ENCODE results near the gene SLC44A5.
"Not testable (repeated sequence)": the region's sequence is repeated elsewhere in the genome, so short reads cannot be mapped to it uniquely, and the experiment has no call there.

The SLC44A5 gene

DNA sequence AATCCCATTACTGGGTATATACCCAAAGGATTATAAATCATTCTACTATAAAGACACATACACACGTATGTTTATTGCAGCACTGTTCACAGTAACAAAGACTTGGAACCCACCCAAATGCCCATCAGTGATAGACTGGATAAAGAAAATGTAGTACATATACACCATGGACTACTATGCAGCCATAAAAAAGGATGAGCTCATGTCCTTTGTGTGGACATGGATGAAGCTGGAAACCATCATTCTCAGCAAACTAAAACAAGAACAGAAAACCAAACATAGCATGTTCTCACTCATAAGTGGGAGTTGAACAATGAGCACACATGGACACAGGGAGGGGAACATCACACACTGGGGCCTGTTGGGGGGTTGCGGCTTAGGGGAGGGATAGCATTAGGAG, 347.3 kb downstream of the SLC44A5 start:
- DNase-seq: not testable (repeated sequence)

DNA sequence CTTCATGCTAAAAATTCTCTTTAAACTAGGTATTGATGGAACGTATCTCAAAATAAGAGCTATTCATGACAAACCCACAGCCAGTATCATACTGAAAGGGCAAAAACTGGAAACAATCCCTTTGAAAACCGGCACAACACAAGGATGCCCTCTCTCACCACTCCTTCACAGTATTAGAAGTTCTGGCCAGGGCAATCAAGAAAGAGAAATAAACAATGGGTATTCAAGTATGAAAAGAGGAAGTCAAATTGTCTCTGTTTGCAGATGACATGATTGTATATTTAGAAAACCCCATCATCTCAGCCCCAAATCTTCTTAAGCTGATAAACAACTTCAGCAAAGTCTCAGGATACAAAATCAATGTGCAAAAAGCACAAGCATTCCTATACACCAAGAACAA, 349.0 kb downstream of the SLC44A5 start:
- not testable (repeated sequence) for DNase-seq

DNA sequence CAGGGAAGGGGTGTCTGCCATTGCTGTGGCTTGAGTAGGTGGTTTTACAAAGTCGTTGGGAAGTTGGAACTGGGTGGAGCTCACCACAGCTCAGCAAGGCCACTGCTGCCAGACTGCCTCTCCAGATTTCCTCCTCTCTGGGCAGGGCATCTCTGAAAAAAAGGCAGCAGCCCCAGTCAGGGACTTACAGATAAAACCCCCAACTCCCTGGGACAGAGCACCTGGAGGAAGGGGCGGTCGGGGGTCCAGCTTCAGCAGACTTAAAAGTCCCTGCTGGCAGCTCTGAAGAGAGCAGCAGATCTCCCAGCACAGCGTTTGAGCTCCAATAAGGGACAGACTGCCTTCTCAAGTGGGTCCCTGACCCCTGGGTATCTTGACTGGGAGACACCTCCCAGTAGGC, 352.6 kb downstream of the SLC44A5 start:
- no peak for DNase-seq

DNA sequence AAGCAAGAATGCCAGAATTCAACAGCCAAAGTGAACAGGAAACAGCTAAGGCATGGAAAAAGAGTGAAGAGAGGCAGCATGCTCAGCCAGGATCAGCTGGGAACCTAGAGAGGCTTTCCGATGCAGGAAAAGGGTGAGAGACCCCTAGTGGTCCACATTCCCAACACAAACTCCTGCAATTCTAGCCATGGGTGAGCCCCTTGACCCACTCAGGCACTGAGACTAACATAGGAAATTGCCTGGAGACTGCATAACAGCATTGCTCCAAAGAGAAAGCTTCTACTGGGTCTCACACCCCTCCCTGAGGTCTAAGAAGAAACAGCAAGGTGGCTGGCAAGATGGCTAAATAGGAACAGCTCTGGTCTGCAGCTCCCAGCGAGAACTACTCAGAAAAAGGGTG, 353.5 kb downstream of the SLC44A5 start:
- DNase-seq: no peak

DNA sequence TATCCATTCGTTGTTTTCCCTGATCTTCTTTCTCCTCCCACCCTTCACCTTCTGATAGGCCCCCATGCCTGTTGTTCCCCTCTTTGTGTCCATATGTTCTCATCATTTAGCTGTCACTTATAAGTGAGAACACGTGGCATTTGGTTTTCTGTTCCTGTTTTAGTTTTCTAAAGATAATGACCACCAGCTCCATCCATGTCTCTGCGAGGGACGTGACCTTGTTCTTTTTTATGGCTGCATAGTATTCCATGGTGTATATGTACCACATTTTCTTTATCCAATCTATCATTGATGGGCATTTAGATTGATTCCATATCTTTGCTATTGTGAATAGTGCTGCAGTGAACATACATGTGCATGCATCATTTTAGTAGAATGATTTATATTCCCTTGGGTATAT, 360.8 kb downstream of the SLC44A5 start:
- DNase-seq: not testable (repeated sequence)

DNA sequence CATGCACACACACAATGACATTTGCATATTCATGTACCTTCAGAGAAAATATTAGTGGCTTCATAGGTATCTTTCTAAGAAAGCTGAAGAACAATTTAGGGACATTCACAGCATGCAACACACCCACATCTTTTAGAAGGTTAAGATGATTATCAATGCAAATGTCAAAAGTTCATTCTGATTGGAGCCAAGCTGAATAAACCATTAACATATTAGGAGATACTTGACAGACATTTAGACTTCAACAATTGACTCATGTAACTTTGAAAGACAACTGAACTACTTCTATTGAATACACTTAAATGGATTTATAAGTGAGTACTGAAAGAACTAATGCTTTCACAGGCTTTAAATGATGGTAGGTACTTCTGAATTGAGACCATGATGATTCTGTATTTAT, 365.7 kb downstream of the SLC44A5 start:
- peak in 1 of 2 experiments; percentile 13 for DNase-seq

DNA sequence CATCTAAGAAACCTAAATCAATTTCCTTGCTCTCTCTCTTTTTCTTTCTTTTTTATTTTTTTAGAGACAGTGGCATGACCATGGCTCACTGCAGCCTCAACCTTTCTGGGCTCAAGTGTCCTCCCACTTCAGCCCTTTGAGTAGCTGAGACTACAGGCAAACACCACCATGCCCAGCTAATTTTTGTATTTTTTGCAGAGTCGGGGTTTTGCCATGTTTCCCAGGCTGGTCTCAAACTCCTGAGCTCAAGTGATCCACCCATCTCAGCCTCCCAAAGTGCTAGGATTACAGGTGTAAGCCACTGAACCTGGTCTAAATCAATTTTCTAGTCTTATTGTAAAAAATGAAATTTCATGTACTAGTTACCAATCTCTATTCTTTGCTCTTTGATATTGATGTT, 367.8 kb downstream of the SLC44A5 start:
- DNase-seq: no peak

DNA sequence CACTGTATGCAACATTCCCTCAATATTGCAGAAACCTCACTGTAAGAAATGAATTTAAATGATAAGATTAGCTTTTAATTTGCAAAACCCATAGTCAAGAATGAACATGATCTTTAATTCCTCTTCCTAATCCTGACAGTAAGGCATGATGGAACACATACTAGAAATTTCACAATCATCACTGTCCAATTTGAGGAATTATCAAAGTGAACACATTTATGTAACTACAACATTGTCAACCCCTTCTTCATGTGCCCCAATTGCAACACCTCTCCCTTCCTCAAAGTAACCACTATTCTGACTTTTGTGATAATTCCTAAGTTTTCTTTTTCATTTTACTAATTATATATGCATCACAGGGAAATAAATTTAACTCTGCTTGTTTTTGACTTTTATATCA, 373.6 kb downstream of the SLC44A5 start:
- DNase-seq: no peak

DNA sequence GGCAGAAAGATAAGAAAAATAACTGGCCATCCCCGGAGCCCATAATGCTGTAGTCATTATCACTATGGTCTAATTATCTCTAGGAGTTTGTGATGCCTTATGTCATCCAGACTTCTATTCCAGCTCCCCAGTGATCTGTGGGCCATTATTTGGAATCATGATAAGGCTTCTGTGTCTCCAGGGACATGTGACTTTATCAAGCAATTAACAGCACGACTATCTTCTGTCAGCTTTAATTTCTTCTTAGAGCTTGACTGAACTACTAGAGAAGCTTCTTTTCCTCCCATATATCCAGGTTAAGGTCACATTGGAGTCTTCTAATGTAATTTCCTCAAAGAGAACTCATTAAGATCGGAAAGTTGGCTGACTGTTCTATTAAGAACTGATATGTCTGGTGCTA, 376.4 kb downstream of the SLC44A5 start:
- DNase-seq: no peak

DNA sequence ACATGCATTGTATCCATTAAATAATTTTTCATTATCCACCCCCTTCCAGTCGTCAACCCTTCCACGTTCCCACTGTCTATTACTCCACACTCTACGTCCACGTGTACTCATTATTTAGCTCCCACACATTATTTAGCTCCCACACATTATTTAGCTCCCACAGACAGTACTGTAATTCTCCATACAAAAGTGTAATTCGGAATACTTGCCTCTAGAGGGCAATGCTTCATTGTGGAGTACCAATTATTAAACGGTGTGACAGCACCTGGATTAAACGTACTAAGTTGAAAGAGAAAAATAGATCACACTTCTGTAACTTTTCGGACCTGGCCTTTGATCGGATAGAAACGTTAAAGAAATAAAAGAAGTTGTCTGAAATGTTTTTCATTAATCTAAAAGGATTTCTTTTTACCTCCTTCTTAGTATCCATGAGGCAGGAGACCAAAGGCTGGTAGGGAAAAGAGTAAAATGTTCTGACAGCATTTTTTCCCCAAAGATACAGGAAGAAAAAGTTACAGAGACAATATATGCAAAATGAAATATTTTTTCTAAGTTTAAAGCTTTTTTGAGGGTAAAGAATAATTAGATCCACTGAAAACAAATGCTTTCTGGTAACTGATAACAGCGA, 377.5 kb downstream of the SLC44A5 start:
- DNase-seq: peak; percentile 44 to 68

DNA sequence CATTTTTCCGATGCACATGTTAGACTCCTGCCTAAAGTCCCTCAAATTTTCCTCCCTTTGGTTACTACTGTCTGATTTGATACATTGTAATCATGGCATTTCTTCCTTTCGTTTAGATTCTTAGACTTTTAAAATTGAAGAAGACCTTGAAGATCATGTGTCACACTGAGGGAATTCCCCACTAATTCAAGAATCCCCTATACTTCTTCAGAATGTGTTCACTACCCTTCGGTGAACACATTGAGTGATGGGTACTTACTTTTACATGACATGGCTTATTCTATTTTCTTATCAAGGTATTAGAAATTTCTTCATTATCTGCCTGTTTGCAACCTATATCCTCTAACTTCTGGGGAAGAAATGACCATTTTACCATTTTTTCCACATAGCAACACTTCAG, 390.8 kb downstream of the SLC44A5 start:
- DNase-seq: no peak

DNA sequence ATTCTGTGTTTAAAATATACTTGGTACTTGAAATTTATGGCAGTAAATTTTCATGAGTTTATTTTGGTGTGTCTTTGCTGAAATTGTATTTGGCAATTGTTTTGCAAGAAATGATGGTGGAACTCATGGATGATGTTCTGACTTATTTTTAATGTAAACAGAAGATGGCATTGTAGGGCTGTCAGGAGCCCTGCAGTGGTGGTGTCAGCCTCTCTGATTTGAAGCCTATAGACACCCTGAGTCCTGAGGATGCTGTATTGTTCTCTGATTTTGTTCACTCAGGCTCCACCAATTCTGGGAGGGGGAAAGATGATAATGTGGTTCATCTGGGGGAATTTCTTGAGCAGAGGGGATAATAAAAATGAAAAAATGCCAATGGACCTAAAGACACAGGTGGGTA, 396.9 kb downstream of the SLC44A5 start:
- no peak for DNase-seq

DNA sequence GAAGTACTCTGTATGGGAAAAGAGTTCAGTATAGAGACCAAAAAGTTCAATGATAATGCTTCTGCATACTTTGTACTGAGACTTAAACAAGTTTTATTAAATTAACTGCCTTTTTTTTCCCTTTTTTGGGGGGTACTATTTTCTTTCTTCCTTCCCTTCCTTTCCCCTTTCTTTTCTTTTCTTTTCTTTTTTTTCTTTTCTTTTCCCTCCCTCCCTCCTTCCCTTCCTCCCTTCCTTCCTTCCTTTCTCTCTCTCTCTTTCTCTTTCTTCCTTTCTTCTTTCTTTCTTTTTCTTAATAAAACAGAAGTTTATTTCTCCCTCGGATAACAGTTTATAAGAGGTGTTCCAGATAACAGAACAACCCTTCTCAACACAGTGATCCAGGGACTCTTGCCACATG, 399.3 kb downstream of the SLC44A5 start:
- DNase-seq: no peak

DNA sequence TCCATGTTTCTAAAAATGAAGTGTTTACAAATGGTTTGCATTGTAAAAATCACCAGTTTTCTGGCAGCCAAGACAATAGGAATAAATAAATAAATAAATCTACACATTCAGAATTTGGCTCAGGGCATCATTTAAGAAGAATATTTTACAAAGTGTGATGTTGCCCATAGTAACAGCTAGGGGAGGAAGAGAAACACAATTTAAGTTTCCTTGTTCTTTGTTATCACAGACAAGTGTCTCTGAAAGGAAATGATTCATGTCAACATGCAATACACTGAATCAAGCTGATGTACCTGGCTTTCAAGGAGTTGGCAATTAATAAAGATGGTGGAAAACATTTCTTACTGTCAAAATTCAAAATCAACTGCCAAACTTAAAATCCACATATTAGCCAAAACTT, 402.1 kb downstream of the SLC44A5 start:
- DNase-seq: no peak

DNA sequence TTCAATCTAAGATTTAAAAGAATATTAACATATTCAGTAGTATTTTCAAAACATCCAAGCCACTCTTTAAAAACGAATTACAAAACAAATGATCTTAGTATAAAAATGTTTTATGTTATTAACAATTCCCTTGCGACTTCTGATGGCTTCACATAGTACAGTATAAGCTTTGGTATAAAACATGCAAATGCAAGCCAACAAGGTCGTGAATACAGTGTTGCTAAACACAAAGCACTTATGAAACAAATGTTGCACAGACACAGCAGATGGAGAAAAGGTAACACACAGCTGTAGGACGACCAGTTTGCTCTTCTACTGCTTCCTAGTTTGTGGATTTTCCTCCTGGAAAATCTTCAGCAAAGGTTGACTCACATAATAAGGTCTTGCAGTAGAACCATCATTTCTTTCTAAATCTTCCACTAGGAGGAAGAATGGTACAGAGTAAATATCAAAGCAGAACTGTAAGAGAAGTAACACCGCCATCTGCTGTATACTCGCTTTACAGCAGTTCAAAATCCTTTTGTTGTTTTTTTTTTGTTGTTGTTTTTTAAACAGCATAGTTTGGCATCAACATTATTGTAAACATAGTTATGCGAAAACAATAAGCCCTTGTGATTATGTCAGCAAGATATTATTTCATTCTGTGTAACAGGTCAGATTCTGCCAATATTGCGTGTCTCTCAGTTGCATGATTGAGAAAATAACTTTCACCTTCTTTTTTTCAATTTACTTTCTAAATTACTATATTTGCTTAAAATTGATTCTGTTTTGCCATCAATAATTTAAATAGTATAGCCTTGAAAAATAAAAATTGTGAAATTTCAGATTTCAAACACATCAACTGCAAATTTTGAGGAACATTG, 407.3 kb downstream of the SLC44A5 start:
- peak; percentile 34 to 58 for DNase-seq

DNA sequence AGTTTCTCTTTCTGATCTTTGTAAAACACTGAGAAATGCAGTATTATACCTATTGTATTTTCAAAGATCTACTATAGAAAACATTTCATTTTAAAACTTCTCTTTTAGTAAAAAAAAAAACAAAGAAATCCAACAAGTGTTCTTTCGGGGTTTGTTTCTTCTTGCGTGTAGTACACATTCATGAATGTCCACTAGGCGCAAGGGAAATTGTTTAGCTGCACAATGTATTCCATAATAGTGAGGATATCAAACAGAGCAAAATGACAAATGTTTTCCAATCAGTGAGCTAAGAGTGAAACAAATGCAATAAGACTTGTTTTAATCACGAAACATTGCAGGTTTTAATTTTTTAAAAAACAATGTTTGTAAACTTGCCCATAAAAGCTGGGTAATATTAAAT, 408.2 kb downstream of the SLC44A5 start:
- no peak for DNase-seq

DNA sequence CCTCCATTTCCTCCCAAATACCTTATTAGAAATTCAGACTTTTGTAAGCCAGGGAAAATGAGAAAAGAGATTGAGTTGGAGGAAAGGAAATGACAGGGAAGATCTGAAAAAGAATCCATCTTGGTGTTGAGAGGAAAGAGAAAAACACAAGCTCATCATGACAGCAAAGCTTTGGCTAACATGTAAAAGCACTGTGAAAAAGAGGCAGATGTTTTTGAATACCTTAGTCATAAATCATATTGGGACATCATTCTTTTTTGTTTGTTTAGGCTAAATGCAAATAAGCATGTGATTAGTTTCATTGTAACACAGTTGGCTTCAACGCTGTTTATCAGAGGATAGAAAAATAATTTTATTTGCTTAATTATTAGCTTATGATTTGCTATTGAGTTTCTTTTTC, 412.2 kb downstream of the SLC44A5 start:
- peak; percentile 28 to 47 for DNase-seq

DNA sequence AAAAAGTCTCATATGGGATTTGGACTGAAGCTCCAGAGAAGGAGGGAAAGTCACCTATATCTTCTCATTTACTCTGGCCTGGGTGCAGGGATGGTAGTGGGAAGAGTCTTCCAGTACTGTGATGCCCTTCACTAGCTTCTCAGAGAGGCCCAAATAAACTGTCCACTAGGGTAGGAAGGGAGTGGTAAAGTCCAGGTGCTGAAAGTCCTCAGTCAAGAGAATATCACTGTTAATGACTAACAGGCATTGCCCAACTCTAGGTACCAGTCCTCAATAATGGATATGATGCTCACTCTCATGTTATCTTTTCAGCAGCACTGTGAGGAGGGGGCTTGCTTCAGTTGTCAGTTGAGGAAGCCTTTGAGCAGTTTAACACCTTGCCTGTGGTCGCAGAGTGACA, 412.8 kb downstream of the SLC44A5 start:
- no peak for DNase-seq

DNA sequence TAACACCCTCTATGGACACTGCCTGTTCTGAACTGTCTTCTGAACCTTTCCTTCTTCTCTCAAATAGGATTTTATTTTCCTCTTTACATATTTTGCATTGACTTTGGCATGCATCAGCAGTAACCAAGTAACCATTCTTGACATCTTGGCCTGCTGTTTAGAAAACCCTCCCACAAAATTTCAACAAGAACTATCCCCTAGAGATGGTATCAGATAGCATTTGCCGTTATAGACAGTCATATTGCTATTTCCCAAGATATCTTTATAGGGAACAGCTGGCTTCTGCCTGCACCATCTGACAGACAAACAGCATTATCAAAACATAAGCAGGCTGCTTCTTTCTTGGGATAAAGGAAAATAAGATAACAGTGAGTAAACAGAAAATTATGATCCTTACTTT, 422.0 kb downstream of the SLC44A5 start:
- DNase-seq: no peak

DNA sequence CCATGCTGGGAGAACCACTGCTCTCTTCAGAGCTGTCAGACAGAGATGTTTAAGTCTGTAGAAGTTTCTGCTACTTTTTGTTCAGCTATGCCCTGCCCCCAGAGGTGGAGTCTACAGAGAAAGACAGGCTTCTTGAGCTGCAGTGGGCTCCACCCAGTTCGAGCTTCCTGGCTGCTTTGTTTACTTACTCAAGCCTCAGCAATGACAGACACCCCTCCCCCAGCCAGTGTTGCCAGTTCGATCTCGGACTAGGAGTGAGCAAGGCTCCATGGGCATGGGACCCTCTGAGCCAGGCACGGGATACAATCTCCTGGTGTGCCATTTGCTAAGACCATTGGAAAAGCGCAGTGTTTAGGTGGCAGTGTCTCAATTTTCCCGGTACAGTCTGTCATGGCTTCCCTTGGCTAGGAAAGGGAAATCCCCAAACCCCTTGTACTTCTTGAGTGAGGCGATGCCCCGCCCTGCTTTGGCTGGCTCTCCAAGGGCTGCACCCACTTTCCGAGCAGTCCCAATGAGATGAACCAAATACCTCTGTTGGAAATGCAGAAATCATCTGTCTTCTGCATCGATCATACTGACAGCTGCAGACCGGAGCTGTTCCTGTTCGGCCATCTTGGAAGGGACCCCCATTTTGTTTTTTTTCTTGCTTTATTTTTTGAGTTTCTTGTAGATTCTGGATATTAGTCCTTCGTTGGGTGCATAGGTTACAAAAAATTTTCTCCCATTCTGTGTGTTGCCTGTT, 429.5 kb downstream of the SLC44A5 start:
- DNase-seq: not testable (repeated sequence)

DNA sequence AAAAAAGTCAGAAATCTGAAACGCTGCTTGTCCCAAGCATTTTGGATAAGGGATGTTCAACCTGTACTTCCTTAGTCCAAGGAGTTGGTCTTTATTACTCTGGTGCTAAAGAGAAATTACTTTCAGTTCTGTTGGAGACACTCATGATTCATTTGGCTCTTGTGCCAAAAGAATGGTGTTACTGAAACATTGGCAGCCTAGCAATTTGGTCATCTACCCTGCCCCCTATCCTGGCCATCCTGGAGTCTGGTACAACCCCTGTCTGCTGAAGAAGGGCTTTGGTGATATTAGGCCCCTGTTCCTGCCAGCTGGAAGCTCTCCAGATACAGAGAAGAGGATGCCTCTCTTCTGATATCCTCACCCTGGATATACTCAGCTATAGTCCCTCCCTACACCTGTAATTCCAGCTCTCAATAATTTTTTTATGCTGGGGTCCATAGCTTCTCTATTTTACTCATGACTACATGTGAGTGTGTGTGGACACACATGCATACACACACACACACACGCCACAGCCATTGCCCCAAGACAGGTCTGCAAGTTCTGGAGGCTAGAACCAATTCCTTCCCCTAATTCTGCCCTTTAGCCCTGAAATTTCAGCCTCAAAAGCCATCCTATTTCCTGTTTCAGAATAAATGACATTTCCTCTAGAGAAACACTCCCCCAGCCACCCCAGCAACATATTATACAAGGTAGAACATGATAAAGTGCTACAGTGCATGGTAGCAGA, 436.7 kb downstream of the SLC44A5 start:
- DNase-seq: no peak

DNA sequence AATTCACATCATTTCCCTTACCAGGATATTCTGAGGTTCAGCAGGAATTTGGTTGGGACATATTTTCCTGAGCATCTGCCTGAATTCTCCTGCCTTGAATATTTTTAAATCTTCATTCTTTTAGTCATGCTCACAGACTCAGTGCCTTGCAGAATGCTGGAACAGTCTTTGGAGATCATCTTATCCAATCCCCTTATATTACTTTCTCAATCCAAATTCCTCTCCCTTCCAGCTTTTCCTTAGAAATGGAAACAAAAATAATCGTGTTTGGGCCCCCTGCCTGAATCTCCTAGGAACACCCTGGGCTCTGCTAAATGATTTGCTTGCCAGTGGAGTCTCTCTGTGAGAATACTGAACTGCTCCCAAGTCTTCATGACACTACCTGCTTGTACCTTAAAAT, 438.4 kb downstream of the SLC44A5 start:
- DNase-seq: no peak

DNA sequence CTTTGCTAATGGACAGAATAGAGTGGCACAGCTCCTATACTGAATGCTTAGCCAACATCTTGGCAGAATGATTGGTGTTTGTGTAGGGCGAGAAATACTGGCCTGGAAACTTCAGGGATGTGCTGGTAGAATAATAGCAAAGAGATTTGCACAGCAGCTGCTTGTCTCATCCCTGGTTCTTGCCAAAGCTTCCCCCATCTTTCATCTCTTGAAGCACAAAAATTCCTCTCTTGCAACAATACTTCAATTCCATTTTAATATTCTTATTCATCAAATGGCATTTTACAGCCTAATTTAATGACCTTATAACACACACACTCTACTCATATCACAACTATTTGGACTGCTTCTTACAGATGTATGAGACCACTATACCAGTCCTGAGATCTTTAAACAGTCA, 439.0 kb downstream of the SLC44A5 start:
- DNase-seq: no peak

Measured in NCI-H526 (cell line).